DND-41 (cell line): ENCODE data around the gene FTH1.
"Not testable (repeated sequence)": the region's sequence is repeated elsewhere in the genome, so short reads cannot be mapped to it uniquely, and the experiment has no call there.

Source experiments
- ATAC-seq: fragments of 200-7000 bp; cut with Tn5 transposase; 3 replicates; pipeline ENCODE4 v1.9.1; 2021; ENCODE audit warnings: low read depth; ENCODE audit not compliant: insufficient read depth
- DNase-seq: peaks from one replicate; pipeline ENCODE4 v3.0.0-alpha.2; 2020
- H2AFZ ChIP-seq: 2 replicates; pipeline ENCODE4 v1.6.0; 2012; ENCODE audit warnings: low read depth, low read length
- H3K27ac ChIP-seq: 2 replicates; pipeline ENCODE4 v1.5.1; 2012; ENCODE audit warnings: low read length, inconsistent platforms
- H3K27me3 ChIP-seq: fragments of 200-600 bp; sonication (generic); 2 replicates; pipeline ENCODE4 v1.6.0; 2012; ENCODE audit warnings: low read length, mild to moderate bottlenecking, inconsistent platforms; ENCODE audit not compliant: insufficient read depth, poor library complexity
- H3K36me3 ChIP-seq: 2 replicates; pipeline ENCODE4 v1.5.1; 2012; ENCODE audit warnings: low read length, inconsistent platforms; ENCODE audit not compliant: insufficient read depth
- H3K4me1 ChIP-seq: 2 replicates; pipeline ENCODE4 v1.5.1; 2012; ENCODE audit warnings: mild to moderate bottlenecking, low read length; ENCODE audit not compliant: insufficient read depth
- H3K4me2 ChIP-seq: 2 replicates; pipeline ENCODE4 v1.6.0; 2012; ENCODE audit warnings: mild to moderate bottlenecking, moderate library complexity, low read length, inconsistent platforms; ENCODE audit not compliant: insufficient read depth
- H3K4me3 ChIP-seq, 2 experiments: fragments of 200-600 bp in 1 of 2; shearing (Covaris generic) in 1 of 2; 2 replicates each; pipeline ENCODE4 v1.5.1; 2012 to 2016; ENCODE audit warnings: inconsistent platforms in 2 of 2, low read length in 2 of 2, mild to moderate bottlenecking in 2 of 2, low read depth in 1 of 2, moderate library complexity in 1 of 2
- H3K79me2 ChIP-seq: 2 replicates; pipeline ENCODE4 v1.6.0; 2012; ENCODE audit warnings: low read length, inconsistent platforms; ENCODE audit not compliant: insufficient read depth
- H3K9ac ChIP-seq: 2 replicates; pipeline ENCODE4 v1.6.0; 2012; ENCODE audit warnings: low read depth, mild to moderate bottlenecking, inconsistent platforms, low read length, moderate library complexity
- H3K9me3 ChIP-seq: 2 replicates; pipeline ENCODE4 v1.5.1; 2012; ENCODE audit warnings: low read length, moderate library complexity, mild to moderate bottlenecking, inconsistent platforms; ENCODE audit not compliant: insufficient read depth, severe bottlenecking
- H4K20me1 ChIP-seq: 2 replicates; pipeline ENCODE4 v1.6.0; 2012; ENCODE audit warnings: low read length; ENCODE audit not compliant: insufficient read depth
- CTCF ChIP-seq: IDR thresholded peaks from 2 replicates; pipeline ENCODE4 v1.5.1; 2012; ENCODE audit warnings: borderline replicate concordance, low read length, moderate library complexity, mild to moderate bottlenecking; ENCODE audit not compliant: poor library complexity, severe bottlenecking; ENCODE audit errors: extremely low read depth
- EZH2 ChIP-seq: IDR thresholded peaks from 3 replicates; pipeline ENCODE4 v1.6.1; 2012; ENCODE audit warnings: borderline replicate concordance, low read depth, mild to moderate bottlenecking, moderate library complexity, low read length, inconsistent platforms; ENCODE audit not compliant: severe bottlenecking

Gene FTH1

DNA sequence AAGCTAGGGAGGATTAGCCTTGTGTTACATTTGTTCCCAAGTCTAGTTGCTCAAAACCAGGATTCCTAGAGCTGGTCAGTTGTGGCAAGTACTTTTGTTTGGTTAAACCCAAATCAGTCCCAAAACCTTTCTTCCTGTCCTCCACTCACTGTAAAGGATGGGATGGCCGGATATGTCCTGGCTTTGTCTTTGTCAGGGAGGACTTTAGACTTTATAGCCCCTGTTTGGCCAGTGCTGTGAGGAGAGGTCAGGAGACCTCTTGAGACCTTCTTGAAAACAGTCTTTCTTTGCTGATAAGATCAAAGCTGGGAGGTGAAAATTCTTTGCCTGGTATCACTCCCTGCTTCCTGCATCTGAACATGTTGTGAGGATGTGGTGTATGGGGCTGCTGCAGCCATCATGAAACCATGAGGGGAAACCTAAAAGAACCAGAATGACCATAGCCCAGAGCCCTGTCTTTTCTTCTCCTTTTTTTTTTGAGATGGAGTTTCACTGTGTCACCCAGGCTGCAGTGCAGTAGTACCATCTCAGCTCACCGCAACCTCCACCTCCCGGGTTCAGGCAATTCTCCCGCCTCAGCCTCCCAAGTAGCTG, 43.6 kb upstream of the FTH1 start:
- no peak for DNase-seq

GRCh38 chr11:62008193-62008592, 40.8 kb upstream of the FTH1 start:
- no peaks in the 10 kb centered on the region for H3K79me2 ChIP-seq
- H3K9me3 ChIP-seq, result no peaks in the 10 kb centered on the region
- DNase-seq (no peak), ATAC-seq (no peak)
- no peaks in the 10 kb centered on the region for H4K20me1 ChIP-seq
- no peak overlapping the region for H3K27ac ChIP-seq
- H3K4me3 ChIP-seq, result no peak overlapping the region
- no peaks in the 10 kb centered on the region for H3K27me3 ChIP-seq
- H3K9ac ChIP-seq, result no peak overlapping the region
- H3K36me3 ChIP-seq, result no peaks in the 10 kb centered on the region
- H3K4me1 ChIP-seq, result no peaks in the 10 kb centered on the region
- no peak for TF ChIP-seq CTCF
- no peak for TF ChIP-seq EZH2
- H3K4me2 ChIP-seq, result no peak overlapping the region
- no peak overlapping the region for H2AFZ ChIP-seq

More for the DNA sequence above, 43.6 kb upstream of the FTH1 start:
- ATAC-seq, result no peak
- no peaks in the 10 kb centered on the region for H3K36me3 ChIP-seq
- H3K4me3 ChIP-seq, result no peak overlapping the region
- H4K20me1 ChIP-seq, result no peaks in the 10 kb centered on the region
- TF ChIP-seq EZH2, result no peak
- no peak for TF ChIP-seq CTCF
- H3K9ac ChIP-seq, result no peak overlapping the region
- H3K4me2 ChIP-seq, result no peak overlapping the region
- H3K9me3 ChIP-seq, result no peaks in the 10 kb centered on the region
- no peaks in the 10 kb centered on the region for H3K27me3 ChIP-seq
- H3K4me1 ChIP-seq, result no peaks in the 10 kb centered on the region
- H2AFZ ChIP-seq, result no peak overlapping the region
- H3K27ac ChIP-seq, result no peak overlapping the region
- no peaks in the 10 kb centered on the region for H3K79me2 ChIP-seq

DNA sequence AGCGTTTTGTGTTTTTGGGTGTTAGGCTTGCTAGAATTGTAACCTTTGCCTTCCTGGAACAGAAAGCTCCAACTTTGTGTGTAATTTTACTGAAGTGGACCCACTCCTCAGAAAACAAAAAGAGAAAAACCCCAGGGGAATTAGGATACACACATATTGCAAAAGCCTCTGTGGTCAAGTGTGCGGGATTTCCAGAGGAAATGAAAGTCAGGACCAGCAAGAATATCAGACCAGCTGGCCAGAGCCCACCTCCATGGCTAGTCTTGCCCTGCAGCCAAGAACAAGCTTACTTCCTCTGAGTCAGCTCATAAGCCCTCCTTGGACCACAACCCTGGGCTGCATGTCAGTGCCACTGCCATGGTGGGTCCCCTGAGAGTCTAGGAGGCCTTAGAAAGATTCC, 37.0 kb upstream of the FTH1 start:
- H3K27ac ChIP-seq, result no peak overlapping the region
- H3K4me1 ChIP-seq, result no peaks in the 10 kb centered on the region

GRCh38 chr11:62002283-62002682, 34.8 kb upstream of the FTH1 start:
- not testable (repeated sequence) for H3K27me3 ChIP-seq, H3K4me3 ChIP-seq, H3K9me3 ChIP-seq, H4K20me1 ChIP-seq, H3K79me2 ChIP-seq, H3K36me3 ChIP-seq, ATAC-seq, H3K4me1 ChIP-seq, H3K27ac ChIP-seq, DNase-seq, H3K9ac ChIP-seq, H3K4me2 ChIP-seq, H2AFZ ChIP-seq

More for the DNA sequence above, 37.0 kb upstream of the FTH1 start:
- no peak overlapping the region for H2AFZ ChIP-seq
- H3K4me2 ChIP-seq, result no peak overlapping the region
- TF ChIP-seq EZH2 (no peak), CTCF (no peak)
- H3K4me3 ChIP-seq, result no peak overlapping the region
- ATAC-seq (no peak), DNase-seq (no peak)
- no peaks in the 10 kb centered on the region for H4K20me1 ChIP-seq
- H3K9me3 ChIP-seq, result peaks cover 3% of the 10 kb centered on the region
- H3K9ac ChIP-seq, result no peak overlapping the region
- no peaks in the 10 kb centered on the region for H3K27me3 ChIP-seq
- no peaks in the 10 kb centered on the region for H3K36me3 ChIP-seq
- H3K79me2 ChIP-seq, result no peaks in the 10 kb centered on the region
